Fibroblast of pulmonary artery (primary cell): ENCODE data around the gene CAPN5.

Experiments used
- DNase-seq: peaks from one replicate; pipeline ENCODE4 v3.0.0-alpha.2; 2010; ENCODE audit warnings: low read depth
- H3K4me3 ChIP-seq: replicated peaks from 2 replicates; pipeline ENCODE4 v1.5.1; 2011; ENCODE audit warnings: low read depth, mild to moderate bottlenecking, control low read depth, low read length, moderate library complexity
- TF ChIP-seq, protein P1 (sequence below): IDR thresholded peaks from 2 replicates; pipeline ENCODE4 v1.5.1; 2011; ENCODE audit warnings: mild to moderate bottlenecking, control low read depth, low read length, inconsistent platforms; ENCODE audit errors: missing control alignments

The CAPN5 gene

DNA sequence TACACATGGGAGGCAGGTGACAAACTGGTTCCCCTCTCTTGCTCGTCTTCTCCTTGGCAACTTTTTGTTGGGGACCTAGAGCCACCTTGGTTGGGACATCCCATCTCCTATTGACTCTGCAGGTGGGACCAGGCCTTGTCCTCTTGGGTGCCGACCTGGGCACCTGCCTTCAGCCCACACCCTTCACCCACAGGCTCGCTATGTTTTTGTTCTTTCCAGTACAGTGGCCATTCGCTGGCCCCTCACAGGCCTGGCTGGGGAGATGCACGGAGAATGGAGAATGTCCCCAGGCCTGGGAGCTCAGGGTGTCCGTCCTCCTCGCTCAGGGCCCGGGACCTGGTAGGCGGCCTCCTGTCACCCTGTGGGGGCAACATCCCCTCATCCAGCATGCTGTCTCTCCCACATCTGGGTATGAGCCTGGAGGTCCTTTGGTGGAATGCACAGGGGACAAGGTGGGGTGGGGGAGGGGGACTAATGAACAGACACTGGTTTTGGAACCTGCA, 21.0 kb downstream of the CAPN5 start:
- H3K4me3 ChIP-seq: no peak overlapping the region
- TF ChIP-seq, protein P1, sequence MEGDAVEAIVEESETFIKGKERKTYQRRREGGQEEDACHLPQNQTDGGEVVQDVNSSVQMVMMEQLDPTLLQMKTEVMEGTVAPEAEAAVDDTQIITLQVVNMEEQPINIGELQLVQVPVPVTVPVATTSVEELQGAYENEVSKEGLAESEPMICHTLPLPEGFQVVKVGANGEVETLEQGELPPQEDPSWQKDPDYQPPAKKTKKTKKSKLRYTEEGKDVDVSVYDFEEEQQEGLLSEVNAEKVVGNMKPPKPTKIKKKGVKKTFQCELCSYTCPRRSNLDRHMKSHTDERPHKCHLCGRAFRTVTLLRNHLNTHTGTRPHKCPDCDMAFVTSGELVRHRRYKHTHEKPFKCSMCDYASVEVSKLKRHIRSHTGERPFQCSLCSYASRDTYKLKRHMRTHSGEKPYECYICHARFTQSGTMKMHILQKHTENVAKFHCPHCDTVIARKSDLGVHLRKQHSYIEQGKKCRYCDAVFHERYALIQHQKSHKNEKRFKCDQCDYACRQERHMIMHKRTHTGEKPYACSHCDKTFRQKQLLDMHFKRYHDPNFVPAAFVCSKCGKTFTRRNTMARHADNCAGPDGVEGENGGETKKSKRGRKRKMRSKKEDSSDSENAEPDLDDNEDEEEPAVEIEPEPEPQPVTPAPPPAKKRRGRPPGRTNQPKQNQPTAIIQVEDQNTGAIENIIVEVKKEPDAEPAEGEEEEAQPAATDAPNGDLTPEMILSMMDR: no peak
- no peak for DNase-seq

- no peak for DNase-seq
- TF ChIP-seq, protein P1: no peak
- no peak overlapping the region for H3K4me3 ChIP-seq
Measured at GRCh38 chr11:77088236-77089003, 21.6 kb downstream of the CAPN5 start.

DNA sequence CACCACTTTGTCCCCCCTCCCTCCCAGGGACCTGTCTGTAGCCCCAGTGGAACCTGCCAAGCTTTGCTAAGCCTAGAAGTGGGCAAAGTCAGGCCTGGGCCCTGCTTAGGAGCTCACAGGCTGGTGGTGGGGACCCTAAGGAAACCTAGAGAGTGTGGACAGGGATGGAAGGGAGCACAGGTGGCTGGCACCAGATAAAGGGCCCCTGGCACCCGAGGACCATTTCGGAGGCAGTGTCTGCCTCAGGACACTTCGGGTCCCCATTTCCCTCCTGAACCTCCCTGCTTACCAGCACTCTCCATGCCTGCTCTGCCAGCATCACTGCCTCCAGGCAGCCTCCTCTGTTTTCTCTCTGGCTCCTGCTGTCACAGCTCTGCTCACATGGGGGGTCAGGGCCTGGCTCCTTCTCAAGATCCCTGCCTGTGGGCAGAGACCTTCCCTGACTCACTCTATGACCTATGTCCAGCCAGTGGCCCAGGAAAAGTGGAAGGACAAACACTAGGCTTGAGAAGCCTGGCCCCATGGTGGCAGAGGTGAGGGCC, 22.3 kb downstream of the CAPN5 start:
- DNase-seq: no peak
- H3K4me3 ChIP-seq: no peak overlapping the region
- TF ChIP-seq, protein P1: no peak

- DNase-seq: no peak
- TF ChIP-seq, protein P1: no peak
- H3K4me3 ChIP-seq: no peak overlapping the region
Measured at GRCh38 chr11:77090046-77090372, 23.2 kb downstream of the CAPN5 start.

DNA sequence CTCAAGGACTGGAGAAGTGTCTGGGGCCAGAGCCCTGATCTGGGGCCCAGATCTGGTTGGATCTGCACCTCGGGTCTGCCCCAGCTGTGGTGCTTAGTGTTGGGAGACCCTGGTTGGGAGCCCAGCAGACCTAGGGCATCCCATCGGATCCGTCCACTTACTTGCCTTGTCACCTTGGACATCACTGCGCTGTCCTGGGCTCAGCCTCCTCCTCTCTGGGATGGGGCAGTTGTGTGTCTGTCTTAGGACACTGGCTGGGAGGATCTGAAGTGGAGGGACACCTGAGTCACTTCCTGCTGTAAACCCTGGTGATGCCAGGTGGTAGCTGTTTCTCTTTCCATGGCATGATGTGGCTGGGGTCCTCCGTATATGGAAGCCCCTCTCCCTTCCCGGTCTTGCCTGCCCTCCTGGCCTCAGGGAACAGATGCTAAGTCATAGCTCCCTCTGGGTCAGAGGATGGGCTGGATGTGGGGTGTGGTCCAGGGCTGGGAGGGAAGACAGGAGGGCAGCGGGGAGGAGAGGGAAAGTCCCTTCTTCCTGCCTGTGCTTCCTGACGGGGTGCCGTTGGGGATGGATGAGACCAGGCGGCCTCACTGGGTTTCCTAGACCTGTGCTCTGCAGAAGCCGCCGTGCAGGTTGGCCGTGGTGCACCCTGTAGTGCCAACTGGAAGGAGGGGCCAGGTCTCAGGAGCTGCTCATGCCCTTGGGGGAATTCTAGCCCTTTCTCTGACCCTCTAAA, 23.8 kb downstream of the CAPN5 start:
- TF ChIP-seq, protein P1: no peak
- no peak for DNase-seq
- no peak overlapping the region for H3K4me3 ChIP-seq

GRCh38 chr11:77091146-77091940, 24.6 kb downstream of the CAPN5 start:
- H3K4me3 ChIP-seq: no peak overlapping the region
- TF ChIP-seq, protein P1: peak; percentile 98
- DNase-seq: peak; percentile 80
